ENCODE data around the gene ITSN1.

GRCh38 chr21:33729641-33730040, 87.3 kb downstream of the ITSN1 start:
- TF ChIP-seq CTCF (IDR thresholded peaks at IDR 0.05), result no peak
- TF ChIP-seq POLR2A (IDR thresholded peaks at IDR 0.05), result no peak
- no peak for TF ChIP-seq EP300 (IDR thresholded peaks at IDR 0.05)
